Brain microvascular endothelial cell (primary cell): ENCODE data around the gene TEC.
"Not testable (repeated sequence)": the region's sequence is repeated elsewhere in the genome, so short reads cannot be mapped to it uniquely, and the experiment has no call there.

ENCODE experiments used
- DNase-seq: peaks from one replicate; pipeline ENCODE4 v3.0.0-alpha.2; 2020
- H3K27ac ChIP-seq: fragments of 250-450 bp; sonication (Bioruptor Pico); 2 replicates; pipeline ENCODE4 v1.5.1; 2020; ENCODE audit warnings: mild to moderate bottlenecking, moderate library complexity
- H3K27me3 ChIP-seq: fragments of 250-450 bp; sonication (Bioruptor Pico); replicated peaks from 2 replicates; pipeline ENCODE4 v1.5.1; 2020; ENCODE audit warnings: mild to moderate bottlenecking
- H3K36me3 ChIP-seq: fragments of 250-450 bp; sonication (Bioruptor Pico); replicated peaks from 2 replicates; pipeline ENCODE4 v1.5.1; 2020; ENCODE audit warnings: mild to moderate bottlenecking
- H3K4me3 ChIP-seq: 2 replicates; pipeline ENCODE4 v1.5.1; 2011; ENCODE audit warnings: low read depth, mild to moderate bottlenecking, control low read depth, low read length, moderate library complexity
- CTCF ChIP-seq: IDR thresholded peaks from 2 replicates; pipeline ENCODE4 v1.5.1; 2011; ENCODE audit warnings: low read depth, mild to moderate bottlenecking, moderate library complexity, low read length, control low read depth, inconsistent platforms; ENCODE audit errors: missing control alignments
- in situ Hi-C: cut with HindIII; loops from 2 replicates; pipeline ENCODE4 v1.10.0; 2017; ENCODE audit warnings: low sequenced_read_pairs, low pct_ligation_motif_present

TEC gene

GRCh38 chr4:48290146-48290772 lies 20.6 kb upstream of the TEC start:
- no peaks in the 10 kb centered on the region for H3K36me3 ChIP-seq
- DNase-seq, result peak; percentile 16
- in situ Hi-C loops, result no loop called here

GRCh38 chr4:48286060-48286459 lies 16.4 kb upstream of the TEC start:
- in situ Hi-C loops, H3K27me3 ChIP-seq, DNase-seq, H3K36me3 ChIP-seq, H3K27ac ChIP-seq, H3K4me3 ChIP-seq: not testable (repeated sequence)

More at GRCh38 chr4:48290146-48290772, 20.6 kb upstream of the TEC start:
- Histone ChIP-seq H3K4me3 (no peak overlapping the region), H3K27me3 (no peaks in the 10 kb centered on the region), H3K27ac (no peak overlapping the region)
- TF ChIP-seq CTCF, result peak; percentile 79

- H3K4me3 ChIP-seq, DNase-seq, H3K27ac ChIP-seq, H3K36me3 ChIP-seq, in situ Hi-C loops, H3K27me3 ChIP-seq: not testable (repeated sequence)
These were observed 16.0 kb upstream of the TEC start for GRCh38 chr4:48285640-48286039.

- no peak for TF ChIP-seq CTCF
- no peak for DNase-seq
- Histone ChIP-seq H3K27ac (no peak overlapping the region), H3K36me3 (no peaks in the 10 kb centered on the region), H3K4me3 (no peak overlapping the region), H3K27me3 (no peaks in the 10 kb centered on the region)
- in situ Hi-C loops, result no loop called here
These were observed 6.0 kb upstream of the TEC start for GRCh38 chr4:48275686-48276085.

- Histone ChIP-seq H3K4me3 (no peak overlapping the region), H3K36me3 (no peaks in the 10 kb centered on the region), H3K27me3 (no peaks in the 10 kb centered on the region), H3K27ac (no peak overlapping the region)
- DNase-seq, result peak; percentile 7
- in situ Hi-C loops, result no loop called here
- peak; percentile 81 for TF ChIP-seq CTCF
These were observed 5.6 kb upstream of the TEC start for GRCh38 chr4:48275247-48275646.

- H3K4me3 ChIP-seq, result no peak overlapping the region
- TF ChIP-seq CTCF, result no peak
- no peak overlapping the region for H3K27ac ChIP-seq
- no peak for DNase-seq
- in situ Hi-C loops, result no loop called here
- H3K36me3 ChIP-seq, result no peaks in the 10 kb centered on the region
- no peaks in the 10 kb centered on the region for H3K27me3 ChIP-seq
These were observed 2.0 kb upstream of the TEC start for GRCh38 chr4:48271626-48272025.

GRCh38 chr4:48270951-48271473 lies 1.4 kb upstream of the TEC start:
- in situ Hi-C loops, result no loop called here
- no peak for TF ChIP-seq CTCF
- Histone ChIP-seq H3K4me3 (no peak overlapping the region), H3K27ac (no peak overlapping the region), H3K36me3 (no peaks in the 10 kb centered on the region), H3K27me3 (no peaks in the 10 kb centered on the region)
- no peak for DNase-seq
